IPS-18c (cell line): ENCODE measurements around the gene CTSS.
"Not testable (repeated sequence)": the region's sequence is repeated elsewhere in the genome, so short reads cannot be mapped to it uniquely, and the experiment has no call there.

ENCODE experiments used
- H3K4me3 ChIP-seq: 2 replicates; pipeline ENCODE4 v1.7.0; 2013; ENCODE audit warnings: low read depth, mild to moderate bottlenecking, low read length, moderate library complexity; ENCODE audit not compliant: insufficient read depth
- H3K9me3 ChIP-seq: one replicate; pipeline ENCODE4 v1.6.1; 2013; ENCODE audit warnings: mild to moderate bottlenecking, low read length, moderate library complexity; ENCODE audit not compliant: control insufficient read depth, insufficient read depth

The CTSS gene

DNA sequence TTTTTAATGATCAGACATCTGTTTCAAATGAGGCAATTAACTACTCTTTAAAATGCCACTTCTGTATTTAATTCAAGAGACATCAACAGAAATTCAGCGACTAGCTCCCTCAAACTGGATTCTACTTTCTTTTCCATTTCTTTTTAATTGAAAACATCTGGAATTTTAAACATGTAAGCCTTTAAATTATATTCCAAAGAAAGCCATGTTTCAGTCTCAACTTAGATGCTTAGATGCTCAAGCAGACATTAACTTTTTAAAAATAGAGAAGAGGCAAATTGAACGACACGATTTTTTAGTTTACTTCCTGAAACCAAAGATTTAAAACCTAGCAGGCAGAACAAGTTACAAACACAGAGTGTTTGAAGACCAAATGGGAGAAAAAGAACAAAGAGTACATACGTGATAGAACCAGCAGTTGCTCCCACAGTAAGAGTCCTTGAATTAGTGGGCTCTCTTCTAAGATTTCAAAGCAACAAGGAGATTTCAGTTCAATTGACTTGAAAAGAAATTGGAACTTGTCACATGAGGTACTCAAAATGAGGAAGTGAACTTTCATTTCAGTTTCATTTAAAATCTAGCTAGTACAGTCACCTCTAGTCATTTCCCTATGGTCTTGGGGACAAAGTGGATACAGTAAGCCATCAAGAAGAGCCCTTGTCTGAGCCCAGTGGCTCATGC lies at the start of gene CTSS:
Gene CTSS, minus strand, starts transcription at position 483 of the 681 bp plus-strand sequence. CDS start 1,015 bp downstream, outside the sequence.
- no peaks in the 10 kb centered on the region for H3K9me3 ChIP-seq
- no peak within 1 kb of the TSS for H3K4me3 ChIP-seq

DNA sequence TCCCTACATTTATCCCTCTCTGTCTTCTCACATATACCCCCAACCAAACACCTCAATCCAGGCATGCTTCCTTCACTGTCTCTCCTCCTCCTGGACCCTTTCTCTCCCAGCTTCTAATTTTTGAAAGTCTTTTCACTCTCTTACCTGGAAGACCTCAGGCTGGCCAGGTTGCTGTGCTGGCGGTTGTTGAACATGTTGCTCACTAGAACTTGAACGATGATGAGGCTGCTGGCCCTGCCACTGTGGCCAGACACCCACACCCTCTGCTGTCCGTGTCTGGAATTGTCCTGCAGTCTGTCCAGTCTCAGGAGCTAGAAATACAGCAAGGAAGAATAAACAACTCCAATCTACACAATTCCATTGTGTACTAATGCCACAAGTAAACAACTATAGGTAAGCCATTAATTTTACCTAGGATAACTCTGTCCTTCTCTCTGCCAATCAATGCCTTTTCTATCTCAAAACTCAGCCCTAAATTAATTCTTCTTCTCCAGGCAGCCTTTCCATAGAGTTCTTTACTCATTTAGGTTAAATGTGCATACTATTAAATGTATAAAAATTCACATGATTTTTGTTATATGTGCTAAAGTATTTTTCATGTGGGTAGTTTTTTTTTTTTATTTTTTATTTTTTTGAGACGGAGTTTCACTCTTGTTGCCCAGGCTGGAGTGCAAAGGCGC lies 47.6 kb upstream of the CTSS start:
- Histone ChIP-seq H3K4me3 (no peak overlapping the region), H3K9me3 (no peaks in the 10 kb centered on the region)

DNA sequence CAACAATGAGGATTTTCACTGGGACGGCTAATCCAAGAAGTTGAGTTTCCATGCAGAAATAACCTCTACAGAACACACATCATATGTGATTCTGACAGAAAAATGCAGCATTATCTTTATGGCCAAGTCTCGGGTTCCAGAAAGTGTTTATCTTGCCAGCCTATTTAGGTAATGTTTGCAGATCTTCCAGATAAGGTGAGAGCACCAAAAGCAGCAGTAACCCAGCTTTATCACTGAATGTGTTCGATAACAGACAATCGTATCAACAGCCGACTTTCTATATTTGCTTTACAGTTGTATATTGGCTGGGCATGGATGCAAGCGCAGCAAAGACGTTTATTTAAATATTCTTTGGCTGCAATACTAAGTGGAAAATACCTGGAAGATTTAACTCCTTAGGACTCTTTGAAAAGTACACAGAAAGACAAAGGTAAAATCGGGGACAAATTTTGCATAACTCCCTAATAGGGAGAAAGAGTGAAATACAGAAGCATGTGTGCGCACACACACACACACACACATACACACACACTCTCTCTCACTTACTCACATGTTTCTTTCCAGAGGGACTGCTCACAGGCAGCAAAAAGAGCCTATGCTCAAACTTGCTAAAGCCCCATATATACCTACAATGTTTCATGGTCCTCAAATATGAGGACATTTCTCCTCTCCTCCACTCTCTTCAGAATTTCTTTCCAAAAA lies 45.5 kb upstream of the CTSS start:
- H3K4me3 ChIP-seq: no peak overlapping the region
- no peaks in the 10 kb centered on the region for H3K9me3 ChIP-seq

DNA sequence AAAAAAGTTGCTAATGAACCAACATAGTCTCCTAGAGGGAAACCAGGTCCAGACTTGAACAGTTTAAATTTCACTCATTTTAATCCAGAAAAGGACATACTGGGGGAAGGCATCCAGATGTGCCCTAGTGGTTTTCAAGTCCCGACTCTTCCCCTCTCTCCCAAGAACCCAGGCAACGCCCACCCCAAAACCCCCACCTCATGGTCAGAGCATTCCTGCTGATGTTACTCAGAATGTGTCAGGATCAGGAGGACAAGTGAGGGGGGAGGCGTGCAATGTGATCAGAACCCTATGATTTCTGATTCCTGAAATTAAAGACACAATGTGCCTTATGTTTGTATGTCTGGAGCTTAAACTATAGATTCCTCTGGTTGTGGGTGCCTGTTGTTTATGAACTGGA lies 44.1 kb upstream of the CTSS start:
- Histone ChIP-seq H3K9me3 (no peaks in the 10 kb centered on the region), H3K4me3 (no peak overlapping the region)

DNA sequence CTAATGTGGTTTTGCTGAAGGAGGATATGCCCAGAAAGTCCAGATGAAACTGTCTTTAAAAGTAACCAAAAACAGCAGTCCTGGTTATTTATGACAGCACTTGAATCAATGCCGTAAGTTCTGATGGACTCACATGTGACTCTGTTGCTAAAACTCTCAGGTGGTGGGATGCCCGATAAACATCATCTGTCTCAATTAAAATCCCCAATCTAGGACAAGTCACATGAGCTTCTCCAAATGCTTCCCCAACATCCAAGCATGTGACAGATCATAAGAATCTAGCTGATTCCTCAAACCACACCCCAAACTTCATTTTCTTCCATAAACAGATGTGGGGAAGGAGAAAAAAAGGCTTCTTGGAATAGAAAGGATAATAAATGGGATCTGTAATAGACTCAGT lies 43.3 kb upstream of the CTSS start:
- Histone ChIP-seq H3K4me3 (no peak overlapping the region), H3K9me3 (no peaks in the 10 kb centered on the region)

DNA sequence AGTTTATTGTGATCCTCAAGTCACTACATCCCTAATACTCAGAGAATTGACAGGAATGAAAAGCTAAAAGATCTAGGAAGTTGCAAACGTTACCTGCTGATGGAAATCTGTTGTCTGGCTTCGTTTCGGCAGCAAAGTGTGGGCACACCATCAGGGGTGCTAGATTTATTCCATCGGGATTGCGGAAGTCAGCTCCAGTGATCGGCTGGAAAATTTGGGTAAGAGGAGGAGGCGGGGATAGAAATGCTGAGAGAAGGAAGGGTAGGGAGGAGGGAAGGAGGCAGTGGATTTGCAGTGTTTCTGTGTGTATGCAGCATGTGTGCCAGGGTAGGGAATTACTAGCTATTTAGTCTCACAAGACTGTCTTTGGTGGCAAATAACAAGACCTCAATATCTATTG lies 42.5 kb upstream of the CTSS start, which contains the start of gene CTSK:
Gene CTSK, minus strand, starts transcription at position 140 of the 400 bp plus-strand sequence. CDS start 1,455 bp downstream, outside the sequence.
- Histone ChIP-seq H3K4me3 (no peak within 1 kb of the TSS), H3K9me3 (no peaks in the 10 kb centered on the region)

DNA sequence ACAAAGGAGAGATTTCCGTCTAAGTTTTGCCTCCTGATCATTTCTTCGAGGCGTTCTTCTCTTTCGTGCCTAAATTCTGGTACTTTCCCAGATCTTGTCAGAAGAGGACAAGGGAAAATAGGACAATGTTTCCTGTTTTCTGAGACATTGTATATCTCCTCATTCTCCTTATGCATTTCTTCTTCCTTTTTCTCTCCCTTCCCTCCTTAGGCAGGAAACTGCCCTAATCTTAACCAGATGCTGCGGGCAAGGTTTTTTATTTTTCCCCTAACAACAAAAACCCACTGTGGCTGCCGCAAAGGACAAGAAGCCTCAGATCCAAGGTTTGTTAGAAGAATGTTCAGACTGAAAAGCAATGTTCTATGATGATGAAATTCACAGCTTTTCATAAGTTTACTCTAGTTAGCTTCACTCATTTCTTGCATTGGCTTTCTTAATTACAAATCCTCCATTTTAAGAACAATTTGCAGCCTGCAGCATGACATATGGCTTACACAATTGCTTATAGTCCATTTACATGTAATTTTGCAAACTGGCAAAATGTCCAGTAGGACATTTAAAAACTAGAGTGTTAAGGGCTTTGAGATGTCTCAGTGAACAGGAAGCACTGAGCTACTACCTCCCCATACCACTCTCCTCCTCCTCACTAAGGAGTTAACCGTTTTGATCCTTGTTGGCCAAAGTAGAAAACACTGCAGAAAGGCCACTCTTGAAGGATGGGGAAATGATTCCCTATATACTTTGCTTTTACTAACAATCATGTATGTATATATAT lies 41.9 kb upstream of the CTSS start:
- Histone ChIP-seq H3K4me3 (no peak overlapping the region), H3K9me3 (no peaks in the 10 kb centered on the region)

DNA sequence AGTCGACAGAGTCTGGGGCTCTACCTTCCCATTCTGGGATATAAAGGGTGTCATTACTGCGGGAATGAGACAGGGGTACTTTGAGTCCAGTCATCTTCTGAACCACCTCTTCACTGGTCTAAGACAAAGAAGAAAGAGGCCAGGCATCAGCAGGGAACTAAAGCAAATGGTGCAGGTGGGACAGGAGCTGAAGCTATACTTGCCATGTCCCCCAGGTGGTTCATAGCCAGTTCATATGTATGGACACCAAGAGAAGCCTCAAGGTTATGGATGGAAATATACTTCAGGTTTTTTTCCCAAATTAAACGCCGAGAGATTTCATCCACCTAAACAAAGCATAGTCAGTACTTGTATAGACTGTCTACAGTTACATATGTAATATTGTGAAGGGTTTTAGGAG lies 40.3 kb upstream of the CTSS start:
- H3K9me3 ChIP-seq: no peaks in the 10 kb centered on the region
- H3K4me3 ChIP-seq: no peak overlapping the region

DNA sequence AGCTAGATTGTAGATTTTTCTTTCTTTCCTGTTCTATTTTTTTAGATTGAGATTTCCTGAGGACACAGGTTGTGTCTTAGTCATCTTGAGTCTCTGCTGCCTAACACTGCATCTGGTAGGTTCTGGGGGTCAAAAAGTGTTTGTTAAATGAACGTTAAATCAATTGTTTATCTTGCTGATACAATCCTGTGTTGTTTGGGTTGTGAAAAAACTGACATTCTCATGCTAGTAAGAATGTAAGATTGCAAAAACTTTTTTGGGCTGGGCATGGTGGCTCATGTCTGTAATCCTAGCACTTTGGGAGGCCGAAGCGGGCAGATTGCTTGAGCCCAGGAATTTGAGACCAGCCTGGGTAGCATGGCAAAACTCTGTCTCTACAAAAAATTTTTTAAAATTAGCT lies 39.1 kb upstream of the CTSS start:
- H3K4me3 ChIP-seq: no peak overlapping the region
- H3K9me3 ChIP-seq: no peaks in the 10 kb centered on the region

DNA sequence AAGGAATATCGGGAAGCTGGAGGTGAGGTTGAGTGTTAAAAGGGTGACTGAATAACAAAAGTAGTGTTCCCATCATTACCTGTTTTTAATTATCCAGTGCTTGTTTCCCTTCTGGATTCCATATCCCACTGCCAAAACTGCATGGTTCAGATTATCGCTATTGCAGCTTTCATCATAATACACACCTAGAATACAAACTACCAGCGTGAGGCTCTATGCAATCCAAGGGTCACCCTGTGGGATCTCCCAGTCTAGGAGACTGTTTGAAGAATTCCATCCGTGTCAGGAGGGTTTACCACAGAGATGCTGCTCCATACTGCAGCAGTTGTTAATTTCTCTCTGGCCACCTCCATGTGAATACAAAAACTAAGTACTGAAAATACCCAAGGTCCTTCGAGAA lies 33.5 kb upstream of the CTSS start:
- no peak overlapping the region for H3K4me3 ChIP-seq
- no peaks in the 10 kb centered on the region for H3K9me3 ChIP-seq

DNA sequence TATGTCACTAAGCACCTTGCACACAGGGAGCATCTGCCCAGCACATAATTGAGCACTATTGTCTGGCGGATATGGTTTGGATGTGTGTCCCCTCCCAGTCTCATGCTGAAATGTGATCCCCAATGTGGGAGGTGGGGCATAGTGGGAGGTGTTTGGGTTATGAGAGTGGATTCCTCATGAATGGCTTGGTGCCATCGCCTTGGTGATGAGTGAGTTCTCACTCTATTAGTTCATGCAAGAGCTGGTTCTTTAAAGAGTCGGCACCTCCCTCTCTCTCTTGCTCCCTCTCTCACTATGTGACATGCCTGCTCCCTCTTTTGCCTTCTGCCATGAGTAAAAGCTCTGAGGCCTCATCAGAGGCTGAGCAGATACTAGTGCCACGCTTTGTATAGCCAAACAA lies 32.9 kb upstream of the CTSS start:
- H3K9me3 ChIP-seq: no peaks in the 10 kb centered on the region
- H3K4me3 ChIP-seq: no peak overlapping the region

DNA sequence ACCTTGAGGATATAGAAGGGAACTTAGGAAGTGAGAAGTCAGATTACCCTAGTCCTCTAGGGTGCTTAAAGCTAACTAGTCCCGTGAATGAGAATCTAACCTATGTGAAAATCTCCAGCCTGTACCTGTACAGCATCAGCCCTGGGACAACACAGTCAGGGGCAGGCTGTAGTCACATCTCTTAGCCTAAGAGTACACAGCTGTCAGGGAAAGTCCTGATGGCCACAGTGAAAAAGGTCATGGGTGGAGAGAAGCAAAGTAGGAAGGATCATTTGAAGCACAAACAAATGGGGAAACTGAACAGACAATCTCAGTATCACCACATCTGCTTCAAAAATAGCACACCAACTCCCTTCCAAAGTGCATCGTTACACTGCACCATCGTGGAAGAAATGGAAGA lies 30.8 kb upstream of the CTSS start:
- Histone ChIP-seq H3K4me3 (no peak overlapping the region), H3K9me3 (no peaks in the 10 kb centered on the region)

DNA sequence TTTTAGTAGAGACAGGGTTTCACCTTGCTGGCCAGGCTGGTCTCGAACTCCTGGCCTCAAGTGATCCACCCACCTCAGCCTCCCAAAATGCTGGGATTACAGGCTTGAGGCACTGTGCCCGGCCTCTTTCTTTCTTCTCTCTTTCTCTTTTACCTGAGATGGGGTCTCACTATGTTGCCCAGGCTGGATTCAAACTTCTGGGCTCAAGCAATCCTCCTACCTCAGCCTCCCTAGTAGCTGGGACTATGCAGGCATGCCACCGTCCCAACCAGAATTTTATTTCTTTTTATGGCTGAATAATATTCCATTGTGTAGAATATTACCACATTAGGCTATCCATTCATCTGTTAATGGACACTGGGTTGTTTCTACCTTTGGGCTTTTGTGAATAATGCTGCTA lies 28.2 kb upstream of the CTSS start:
- not testable (repeated sequence) for H3K9me3 ChIP-seq

DNA sequence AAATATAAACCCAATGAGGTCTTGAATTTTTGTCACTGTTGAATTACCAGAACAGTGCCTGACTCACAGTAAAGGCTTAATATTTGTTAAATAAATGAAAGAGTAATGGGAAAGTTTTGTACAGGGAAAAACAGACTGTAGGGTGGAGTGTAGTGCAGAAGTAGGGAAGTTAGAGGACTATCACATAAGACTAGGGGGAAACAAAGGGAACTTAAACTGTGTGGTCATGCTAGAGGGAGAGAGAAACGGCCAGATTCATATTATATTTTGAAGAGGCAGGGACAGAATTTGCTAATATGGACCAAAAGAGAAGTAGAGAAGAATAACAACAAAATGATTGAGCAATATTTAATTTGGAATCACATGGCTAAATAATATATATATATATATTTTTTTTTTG lies 27.6 kb upstream of the CTSS start:
- no peaks in the 10 kb centered on the region for H3K9me3 ChIP-seq

More for the DNA sequence above, 28.2 kb upstream of the CTSS start:
- H3K4me3 ChIP-seq: not testable (repeated sequence)

DNA sequence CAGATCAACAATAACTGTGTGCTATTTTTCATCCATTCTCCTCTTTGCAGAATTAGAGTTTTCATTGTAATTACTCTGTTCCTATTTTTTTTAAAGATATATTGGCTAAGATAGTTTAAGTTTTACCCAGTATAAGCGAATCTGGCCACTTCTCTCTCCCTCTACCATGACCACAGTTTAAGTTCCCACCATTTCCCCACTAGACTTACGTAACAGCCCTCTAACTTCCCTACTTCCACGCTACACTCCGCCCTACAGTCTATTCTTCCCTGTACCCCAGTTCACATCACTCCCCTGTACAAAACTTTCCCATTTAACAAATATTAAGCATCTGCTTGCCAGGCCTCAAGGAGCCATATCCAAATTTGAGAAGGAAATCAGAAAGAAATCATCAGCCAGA lies 26.0 kb upstream of the CTSS start:
- H3K4me3 ChIP-seq: no peak overlapping the region
- no peaks in the 10 kb centered on the region for H3K9me3 ChIP-seq

More for the DNA sequence above, 27.6 kb upstream of the CTSS start:
- H3K4me3 ChIP-seq: no peak overlapping the region

DNA sequence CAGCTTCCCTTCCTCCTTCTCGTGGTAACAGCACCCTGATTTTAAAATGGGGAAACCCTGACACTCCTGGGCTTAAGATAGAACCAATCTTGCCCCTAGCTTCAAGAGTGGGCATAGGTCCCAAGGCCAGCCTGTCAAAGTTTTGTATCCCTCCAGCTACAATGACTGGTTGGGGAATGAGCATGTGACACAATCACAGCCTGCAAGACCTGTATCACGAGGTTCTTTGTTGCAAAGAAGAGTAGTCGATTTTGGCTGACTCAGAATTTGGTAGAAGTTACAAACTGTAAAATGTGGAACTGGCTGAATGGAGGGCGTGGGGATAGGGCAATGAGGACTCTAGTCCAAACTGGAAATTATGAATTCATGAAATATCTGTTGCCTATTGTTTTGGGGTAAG lies 23.8 kb upstream of the CTSS start:
- no peaks in the 10 kb centered on the region for H3K9me3 ChIP-seq

DNA sequence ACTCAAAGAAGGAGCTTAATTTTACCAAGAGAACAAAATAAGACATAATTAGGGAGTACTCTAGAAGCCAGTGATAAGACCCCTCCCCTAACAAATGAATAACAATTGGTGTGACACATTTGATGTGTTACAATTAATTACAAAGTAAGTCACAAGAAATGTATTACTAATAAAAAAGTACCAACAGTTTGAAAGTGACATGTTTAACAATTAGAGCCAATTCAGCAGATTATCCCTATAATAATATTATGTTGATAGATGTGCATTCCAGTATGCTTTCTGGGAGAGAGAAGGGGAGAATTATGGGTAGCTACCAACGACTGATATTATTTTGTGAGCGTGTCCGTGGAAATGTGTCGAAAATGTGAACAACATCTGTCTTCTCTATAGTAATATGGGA lies 23.4 kb upstream of the CTSS start:
- Histone ChIP-seq H3K9me3 (no peaks in the 10 kb centered on the region), H3K4me3 (no peak overlapping the region)

More for the DNA sequence above, 23.8 kb upstream of the CTSS start:
- no peak overlapping the region for H3K4me3 ChIP-seq
